GM18858 (cell line): ENCODE data around the gene SDK1.
"Not testable (repeated sequence)": the region's sequence is repeated elsewhere in the genome, so short reads cannot be mapped to it uniquely, and the experiment has no call there.

ENCODE experiments used
- ATAC-seq: cut with Tn5 transposase; IDR thresholded peaks from one replicate; pipeline ENCODE4 v1.9.1; 2021; ENCODE audit not compliant: unreplicated experiment

Gene SDK1

DNA sequence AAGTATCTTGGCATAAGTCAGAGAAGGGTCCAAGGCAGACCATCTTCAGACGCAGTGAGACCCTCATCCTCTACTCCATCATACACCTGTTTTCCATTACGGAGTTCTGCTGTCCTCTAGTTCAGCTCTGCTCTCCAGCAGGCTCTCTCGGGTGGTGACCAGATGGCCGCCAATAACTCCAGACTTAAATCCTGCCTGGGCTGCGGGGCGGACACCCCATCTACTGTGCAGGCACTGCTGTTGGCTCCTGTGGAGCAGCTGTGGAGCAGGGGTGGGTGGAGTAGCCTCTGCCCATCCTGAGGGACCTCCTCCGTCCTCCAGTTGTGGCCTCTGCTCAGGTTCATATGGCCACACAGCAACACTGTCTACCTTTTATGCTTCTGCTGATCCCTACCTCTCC is 608.1 kb downstream of the SDK1 start:
- ATAC-seq, result no peak

DNA sequence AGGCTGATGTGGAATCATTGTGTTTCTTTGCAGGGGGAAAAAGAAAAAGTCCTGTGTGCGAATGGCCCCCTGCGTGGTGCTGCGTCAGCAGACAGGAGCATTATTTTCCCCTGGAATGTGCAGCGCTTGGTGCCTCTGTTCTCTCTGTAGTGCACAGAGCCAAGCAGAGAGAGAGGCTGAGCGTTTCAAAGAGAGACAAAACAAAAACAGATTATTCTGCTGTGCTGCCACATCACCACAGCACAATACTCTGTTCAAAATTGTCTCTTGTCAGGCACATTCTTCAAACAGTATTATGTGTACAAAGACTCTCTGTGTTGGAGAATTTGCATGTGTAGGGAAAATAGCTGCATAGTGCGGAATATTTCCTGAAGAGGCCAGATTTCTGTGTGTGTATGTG is 609.0 kb downstream of the SDK1 start:
- no peak for ATAC-seq

DNA sequence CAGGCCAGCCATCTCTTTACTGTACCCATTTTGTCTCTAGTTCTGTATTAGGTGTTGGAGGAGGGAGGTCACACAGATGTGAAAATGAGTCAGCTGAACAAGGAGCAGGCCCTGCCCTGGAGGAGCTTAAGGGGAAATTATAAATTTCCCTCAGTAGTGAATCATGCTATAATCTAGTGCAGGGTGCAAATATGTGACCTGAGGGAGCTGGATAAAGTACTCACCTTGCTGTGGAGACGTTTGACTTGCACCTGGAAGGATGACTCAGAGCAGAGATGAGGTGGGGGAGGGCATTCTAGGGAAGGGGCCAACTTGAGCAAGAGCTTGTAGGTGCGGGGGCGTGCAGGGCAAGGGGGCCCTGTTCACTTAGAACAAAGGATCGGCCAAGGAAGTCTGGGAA is 610.6 kb downstream of the SDK1 start:
- no peak for ATAC-seq

DNA sequence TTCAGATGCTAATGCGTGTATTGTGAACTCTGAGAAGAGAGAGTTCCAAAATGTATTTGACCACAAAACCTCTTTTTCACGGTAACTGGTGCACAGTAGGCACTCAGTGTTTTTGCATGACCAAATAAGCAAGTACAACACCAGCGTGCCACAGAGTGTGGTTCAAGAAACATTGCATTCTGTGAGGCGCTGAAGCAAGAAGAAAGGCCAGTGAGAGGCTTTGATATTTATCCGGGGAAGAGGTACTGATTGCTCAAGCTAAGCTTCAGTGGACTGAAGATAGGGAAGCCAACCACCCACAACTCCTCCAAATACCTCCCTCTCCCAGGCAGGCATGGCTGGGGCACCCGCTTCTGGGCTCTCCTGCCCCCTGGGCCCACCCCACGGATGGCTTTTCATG is 611.2 kb downstream of the SDK1 start:
- ATAC-seq, result no peak

DNA sequence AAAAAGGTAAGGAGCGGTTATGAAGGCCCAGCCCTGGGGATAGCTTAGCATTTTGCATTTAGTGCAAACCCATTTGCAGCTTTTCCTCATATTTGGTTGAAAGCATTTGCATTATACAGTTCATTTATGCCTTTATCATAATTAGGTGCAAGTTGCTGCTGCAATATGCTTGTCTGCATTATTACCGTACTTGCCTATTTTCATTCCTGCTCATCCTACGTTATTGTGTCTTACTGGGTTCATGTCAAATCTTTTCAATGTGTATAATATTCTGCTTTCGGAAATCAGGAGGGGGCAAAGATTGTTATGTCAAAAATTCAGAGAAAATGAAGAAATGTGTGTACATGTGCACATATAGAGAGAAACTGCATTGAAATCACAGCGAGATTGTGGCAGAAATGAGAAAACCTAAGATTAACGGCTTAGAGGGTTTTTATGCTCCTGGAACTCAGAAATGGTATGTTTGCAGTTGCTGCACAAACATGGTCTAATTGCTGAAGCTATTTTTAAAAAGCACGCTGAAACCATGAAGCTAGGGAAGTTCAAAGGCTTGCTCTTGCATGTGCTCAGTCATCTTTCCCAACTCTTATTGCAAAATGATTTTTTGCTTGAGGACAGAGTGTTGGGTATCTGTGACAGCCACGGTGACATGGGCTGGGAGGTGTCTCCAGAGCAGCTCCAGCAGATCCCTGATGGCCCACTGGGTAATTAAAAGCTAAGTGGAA is 613.2 kb downstream of the SDK1 start:
- ATAC-seq, result no peak

DNA sequence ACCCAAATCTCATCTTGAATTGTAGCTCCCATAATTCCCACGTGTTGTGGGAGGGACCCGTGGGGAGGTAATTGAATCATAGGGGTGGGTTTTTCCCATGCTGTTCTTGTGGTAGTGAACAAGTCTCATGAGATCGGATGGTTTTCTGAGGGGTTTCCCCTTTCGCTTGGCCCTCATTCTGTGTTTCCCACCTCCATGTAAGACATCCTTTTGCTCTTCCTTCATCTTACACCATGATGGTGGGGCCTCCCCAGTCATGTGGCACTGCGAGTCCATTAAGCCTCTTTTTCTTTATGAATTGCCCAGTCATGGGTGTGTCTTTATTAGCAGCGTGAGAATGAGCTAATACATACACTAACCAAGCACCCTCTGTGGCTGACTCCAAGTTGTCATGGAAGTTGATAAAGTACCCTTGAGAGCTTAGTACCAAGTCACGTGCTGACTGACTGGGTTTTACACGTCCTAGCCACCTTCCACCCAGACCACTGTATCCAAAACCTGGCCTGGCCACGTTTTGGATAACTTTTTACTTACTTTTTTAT is 614.4 kb downstream of the SDK1 start:
- ATAC-seq, result no peak

DNA sequence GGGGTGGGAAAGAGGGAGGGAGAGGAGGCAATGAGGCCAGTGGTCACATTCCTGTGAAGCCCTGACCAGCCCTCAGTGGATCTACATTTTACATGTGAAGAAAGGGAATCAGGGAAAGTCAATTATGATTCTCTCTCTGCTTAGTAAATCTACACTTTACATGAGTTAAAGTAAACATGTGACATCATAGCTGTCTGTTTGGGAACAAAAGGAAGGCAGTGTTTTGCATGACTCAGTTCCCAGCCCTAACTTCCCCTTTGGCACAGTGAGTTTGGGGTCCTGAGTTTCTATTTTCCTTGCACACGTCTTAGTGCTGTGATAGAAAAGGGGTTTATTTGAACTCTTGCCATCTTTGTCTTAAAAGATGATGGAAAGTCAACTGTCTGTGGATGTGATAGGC is 615.1 kb downstream of the SDK1 start:
- ATAC-seq, result no peak

DNA sequence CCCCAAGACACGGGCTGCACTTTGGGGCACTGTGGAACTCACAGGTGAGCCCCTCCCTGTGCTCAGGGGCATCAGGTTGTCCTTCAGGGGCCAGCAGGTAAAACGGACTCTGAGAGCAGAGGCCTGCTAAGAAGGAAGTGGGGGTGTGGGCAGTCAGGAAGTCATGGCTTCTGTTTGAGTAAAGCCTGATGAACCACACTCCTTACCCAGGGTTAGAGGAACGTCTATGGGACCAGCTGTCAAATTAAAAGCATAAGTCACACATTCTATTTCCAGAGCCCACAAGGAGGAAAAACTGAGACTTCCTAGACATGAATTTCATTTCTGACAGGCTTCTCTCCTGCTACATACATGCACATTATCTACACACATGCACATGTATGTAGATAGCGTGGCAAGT is 616.4 kb downstream of the SDK1 start:
- ATAC-seq, result no peak

DNA sequence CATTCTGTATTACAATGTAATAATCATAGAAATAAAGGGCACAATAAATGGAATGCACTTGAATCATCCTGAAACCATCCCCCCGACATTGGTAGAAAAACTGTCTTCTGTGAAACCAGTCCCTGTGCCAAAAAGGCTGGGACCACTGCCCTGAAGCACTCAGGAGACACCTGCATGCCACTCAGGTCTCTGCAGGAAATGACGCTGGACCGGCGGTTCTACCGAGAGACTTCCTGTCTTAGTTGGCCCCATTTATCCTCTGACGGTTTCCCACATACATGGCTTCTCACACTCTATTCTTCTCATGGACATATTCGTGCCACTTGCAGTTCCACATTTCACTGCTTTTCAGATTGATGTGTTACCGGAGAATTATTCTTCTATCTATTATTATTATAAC is 617.5 kb downstream of the SDK1 start:
- ATAC-seq, result no peak

DNA sequence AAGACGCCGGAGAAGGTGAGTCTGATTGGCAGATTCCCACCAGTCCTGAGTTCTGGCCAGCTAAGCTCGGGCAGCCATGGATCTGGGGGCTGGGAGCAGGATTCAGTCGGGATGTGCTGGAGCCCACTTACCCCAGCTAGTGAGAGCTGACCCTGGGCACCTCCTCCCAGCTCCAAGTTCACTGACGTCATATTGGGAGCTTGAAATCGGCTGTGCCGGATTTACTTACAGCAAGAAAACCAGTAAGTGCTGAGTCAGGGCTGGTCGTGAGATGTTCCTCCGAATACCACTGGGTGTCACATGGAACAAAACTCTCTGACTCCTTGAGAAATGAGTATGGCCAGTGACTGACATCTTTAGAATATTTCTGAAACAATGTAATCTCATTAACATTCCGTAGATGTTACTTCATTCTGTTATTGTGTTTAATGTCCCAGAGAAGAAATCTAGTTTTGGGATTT is 621.2 kb downstream of the SDK1 start:
- no peak for ATAC-seq

DNA sequence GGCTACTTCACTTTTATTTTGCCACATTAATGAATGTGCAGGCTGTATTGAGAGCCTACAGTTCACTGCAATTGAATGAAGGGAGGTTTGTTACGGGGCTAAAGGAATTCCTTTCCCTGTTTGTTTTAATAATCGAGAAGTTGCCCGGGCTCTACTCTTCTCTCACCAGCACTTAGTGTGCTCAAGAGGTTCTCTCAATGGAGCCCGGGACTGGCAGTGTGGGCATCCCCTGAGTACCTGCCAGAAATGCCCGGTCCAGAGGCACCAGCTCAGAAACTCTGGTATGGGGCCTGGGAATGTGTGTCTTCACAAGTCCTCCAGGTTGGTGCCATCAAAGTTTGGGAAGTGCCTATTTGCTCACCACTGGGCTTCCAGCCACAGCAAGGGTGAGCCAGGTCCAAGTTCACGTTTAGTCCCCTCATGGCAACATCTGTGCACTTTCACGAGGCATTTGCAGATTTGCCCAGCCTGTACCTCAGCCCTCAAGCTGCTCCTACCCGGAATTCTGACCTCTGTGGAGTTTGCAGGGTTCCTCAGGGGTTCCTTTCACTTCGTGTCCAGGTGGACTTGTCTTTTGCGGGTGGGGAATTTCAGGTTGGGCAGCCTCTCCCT is 622.4 kb downstream of the SDK1 start:
- ATAC-seq, result no peak

DNA sequence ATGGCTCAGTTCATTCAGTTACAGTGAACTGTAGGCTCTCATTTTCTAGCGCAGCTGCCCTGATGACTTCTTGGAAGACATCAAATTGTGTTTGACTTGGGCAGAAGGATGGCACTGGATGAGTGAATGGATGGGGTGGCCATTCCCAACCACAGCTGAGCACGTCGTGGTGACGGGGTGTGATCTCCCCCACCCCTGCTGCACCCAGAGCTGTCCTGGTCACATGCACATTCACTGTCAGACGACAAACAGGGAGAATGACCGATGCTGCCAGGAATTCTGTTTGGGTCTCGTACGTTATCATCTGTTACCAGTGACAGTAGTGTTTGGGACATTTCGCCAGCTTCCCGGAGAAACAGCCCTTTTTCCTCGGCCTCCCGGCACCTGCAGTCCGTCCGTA is 623.2 kb downstream of the SDK1 start:
- no peak for ATAC-seq

DNA sequence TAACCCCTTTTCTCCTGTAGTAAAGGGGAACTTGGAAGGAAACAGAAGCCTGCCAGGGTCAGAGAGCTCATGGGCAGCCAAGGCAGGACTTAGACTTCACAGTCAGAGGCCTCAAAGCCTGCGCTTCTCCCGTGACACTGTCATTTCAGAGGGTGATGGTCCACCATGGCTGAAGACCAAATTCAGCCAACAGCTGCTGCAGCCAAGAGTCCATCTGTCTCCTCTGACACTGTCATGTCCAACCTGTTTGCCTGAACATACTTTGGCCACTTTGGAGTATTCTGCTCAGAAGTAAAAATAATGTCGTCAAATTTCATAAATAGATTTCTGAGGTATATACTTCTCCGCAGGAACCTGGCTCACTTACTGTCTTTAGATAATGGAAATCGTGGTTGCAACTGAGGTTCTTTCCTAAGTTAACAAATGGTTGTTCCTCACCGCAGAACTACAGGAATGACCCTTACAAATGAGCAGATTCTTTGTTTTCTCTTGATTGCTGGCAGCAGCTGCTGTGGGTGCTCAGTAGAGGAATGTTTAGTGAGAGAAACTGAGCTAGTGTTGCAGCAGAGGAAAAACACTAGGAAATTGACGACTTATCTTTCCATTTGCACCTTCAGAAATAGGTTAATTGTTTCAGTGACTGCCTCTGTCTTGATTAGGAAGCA is 626.5 kb downstream of the SDK1 start:
- ATAC-seq, result no peak

DNA sequence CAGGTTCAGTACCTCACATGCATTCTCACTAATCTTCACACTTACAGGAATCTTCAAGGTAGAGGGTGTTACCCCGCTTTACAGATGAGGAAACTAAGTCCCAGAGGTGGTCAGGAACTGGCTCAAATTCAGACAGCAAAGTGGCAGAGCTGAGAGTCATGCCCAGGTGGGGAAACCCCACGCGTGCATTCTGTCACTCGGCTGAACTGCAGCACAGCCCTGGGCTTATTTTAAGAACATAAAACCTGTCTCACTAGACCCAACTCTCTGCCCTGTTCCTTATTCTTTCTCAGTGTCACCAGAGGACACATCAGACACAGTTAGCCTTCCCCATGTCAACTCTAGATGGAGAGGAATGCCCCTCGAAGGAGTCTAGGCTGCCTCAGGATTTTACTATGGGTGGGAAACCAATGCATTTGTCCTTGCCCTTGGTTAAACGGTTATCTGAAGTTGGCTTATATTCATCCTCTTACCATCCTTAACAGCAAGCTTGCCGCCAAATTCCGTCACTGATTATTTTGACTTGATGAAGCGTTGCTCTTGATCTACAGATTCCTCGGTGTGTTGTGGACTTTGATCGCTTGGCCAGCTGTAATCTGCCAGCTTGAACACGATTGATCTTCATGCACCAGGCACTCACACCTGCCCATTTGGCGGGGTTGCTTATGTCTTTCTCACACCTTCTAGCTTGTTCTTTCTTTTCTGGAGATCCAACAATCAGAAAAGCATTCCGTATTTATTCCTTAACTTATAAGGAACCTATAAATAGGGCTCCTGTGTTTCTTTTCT is 627.9 kb downstream of the SDK1 start:
- no peak for ATAC-seq

DNA sequence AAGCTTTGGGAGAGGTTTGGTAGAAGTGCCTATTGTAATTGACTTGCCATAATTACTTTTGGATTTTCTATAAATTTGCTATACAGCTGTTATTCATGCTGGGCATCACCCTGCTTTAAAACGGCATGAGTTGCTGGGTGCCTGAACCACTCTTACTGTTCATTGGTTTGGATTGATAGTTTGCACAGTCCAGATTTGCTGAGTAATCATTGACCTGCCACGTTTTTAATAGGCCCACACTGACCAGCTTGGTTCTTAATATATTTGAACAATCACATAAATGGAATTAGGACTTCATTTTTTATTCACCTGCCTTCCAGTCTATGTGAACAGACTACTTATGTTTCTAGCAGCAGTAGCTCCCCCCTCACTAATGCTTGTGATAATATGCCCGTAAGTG is 630.8 kb downstream of the SDK1 start:
- ATAC-seq, result no peak

DNA sequence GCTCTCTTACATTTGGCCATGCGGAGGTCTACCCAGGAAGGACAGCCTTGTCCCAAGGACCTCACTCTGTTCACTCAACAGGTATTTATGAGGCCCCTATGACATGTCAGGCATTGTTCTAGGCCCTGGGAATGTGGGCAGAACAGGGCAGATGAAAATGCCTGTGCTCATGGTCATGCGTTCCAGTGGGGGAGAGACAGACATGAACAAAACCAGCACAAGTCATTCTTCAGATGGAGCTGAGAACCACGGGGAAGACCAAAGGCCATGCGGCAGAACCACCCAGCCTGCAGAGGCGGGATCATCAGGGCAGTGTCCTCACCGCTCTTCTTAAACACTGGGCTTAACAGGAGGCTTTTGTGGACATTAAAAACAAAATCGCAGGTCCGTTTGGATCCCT is 636.1 kb downstream of the SDK1 start:
- ATAC-seq, result no peak

DNA sequence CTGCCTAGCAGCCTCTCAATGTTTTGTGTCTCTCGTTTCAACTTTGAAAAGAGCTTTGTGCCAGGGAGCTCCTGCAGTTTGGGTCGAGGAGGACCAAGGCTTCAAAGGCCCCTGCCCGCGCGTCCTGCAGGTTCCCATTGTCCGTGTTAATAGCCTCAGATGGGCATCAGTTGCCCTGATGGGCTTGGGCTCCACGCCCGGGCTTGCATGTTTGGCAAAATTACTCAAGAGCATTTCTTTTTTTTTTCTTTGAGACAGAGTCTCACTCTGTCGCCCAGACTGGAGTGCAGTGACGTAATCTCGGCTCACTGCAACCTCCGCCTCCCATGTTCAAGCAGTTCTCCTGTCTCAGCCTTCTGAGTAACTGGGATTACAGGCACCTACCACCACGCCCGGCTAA is 636.6 kb downstream of the SDK1 start:
- no peak for ATAC-seq

DNA sequence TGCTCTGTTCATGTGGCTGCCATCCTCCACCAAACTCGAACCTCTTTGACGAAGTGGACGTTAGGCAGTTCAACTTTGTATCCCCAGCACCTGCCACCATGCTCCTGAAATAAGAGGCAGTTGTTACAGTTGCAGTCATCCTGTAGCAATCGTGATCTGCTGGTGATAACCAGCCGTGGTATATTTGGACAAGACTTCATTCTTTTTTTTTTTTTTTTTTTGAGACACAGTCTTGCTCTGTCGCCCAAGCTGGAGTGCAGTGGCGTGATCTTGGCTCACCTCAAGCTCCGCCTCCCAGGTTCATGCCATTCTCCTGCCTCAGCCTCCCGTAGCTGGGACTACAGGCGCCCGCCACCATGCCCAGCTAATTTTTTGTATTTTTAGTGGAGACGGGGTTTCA is 640.7 kb downstream of the SDK1 start:
- ATAC-seq, result not testable (repeated sequence)

DNA sequence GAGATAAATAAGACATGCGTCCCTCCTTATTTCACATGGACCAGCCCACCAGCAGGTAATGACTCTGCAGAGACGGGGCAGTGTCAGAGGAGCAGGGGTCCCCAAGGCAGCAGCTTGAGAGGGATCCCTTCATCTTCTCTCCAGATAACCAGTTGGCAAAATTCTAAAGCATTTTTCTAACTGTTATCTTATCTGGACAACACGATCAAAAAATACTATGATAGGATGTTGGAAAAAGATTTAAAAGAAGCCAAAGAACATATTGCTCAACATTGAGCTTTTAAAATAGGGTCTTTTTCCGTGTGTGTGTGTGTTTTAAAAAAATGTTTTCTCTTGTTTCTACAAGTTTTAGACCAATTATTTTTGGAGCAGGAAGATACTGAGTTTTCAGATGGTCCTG is 641.2 kb downstream of the SDK1 start:
- no peak for ATAC-seq

DNA sequence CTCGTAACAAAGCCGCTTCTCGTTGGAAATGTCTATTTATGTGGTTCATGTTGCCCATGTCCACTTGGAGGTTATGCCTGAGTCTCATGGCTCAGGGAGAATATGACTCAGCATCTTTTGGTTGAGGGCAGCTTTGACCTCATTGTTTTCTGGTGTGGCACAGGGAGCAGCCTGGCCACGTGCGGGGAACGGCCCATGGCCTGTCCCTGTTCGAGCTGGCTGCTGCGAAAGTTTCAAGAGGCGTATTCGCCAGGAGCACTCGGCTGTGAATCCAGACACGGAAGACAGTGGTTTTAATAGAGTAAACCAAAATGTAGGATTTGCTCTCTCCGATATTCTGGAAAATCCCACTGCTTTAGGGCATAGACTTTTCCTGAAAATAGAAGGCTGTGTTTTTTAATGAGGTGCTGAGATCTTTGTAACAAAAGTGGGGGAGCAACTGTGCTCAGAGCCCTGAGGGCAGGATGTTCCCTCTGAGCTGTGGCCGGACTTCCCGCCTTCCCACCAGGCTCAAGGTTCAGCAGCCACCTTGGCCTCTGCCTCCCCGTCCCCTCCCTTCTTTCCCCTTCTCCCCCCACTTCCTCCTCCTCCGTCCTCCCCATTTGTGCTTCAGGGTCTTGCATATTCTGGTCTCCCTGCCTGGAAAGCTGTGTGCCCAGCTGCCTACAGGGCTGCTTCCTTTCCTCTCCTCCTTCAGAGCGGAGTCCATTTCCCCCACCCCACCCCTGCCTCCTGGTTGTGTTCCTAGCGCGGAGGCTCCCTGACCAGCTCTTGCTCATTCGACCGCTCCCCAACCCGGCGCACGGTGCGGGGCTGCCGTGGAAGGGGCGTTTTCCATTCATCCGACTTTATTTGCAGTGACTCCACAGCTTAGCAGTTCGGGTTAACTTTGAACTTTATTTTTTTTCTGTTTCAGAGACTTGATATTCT is 642.0 kb downstream of the SDK1 start:
- no peak for ATAC-seq
